ENCODE results near the gene RANBP3.
"Not testable (repeated sequence)": the region's sequence is repeated elsewhere in the genome, so short reads cannot be mapped to it uniquely, and the experiment has no call there.

RANBP3 gene

GRCh38 chr19:5985837-5986236 is 7.9 kb upstream of the RANBP3 start:
- not testable (repeated sequence) for DNase-seq (ENCODE audit: low read depth)

DNA sequence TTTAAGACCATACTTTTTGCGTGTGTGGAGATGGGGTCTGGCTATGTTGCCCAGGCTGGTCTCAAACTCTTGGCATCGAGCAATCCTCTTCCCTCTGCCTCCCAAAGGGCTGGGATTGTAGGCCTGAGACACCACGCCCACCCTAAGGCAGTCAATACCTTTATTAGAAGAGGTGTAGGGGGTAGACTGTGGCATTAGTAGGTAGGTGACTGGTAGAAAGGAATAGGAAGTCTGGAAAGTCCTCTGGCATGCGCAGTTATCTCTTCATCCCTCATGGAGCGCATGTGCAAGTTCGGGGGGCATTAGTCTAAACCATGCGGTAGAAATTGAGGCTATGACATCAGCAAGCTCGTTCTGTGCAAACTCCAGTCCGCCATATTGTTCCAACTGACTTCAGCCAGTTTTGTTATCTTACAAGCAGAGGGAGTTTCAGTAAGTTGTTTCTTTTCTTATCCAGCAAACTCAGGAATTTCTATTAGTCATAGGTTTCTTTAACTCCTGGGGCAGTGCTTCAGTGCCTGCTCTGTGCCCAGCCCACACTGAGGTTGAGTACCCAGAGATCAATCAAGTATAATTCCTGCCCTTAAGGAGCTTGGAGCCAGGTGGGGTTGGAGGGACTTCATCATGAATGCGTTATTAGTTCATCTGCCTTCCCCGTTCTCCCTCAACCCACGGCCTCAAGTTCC is 7.3 kb upstream of the RANBP3 start:
- DNase-seq (ENCODE audit: low read depth), result no peak

GRCh38 chr19:5984600-5984999 is 6.7 kb upstream of the RANBP3 start:
- no peak for DNase-seq (ENCODE audit: low read depth)

DNA sequence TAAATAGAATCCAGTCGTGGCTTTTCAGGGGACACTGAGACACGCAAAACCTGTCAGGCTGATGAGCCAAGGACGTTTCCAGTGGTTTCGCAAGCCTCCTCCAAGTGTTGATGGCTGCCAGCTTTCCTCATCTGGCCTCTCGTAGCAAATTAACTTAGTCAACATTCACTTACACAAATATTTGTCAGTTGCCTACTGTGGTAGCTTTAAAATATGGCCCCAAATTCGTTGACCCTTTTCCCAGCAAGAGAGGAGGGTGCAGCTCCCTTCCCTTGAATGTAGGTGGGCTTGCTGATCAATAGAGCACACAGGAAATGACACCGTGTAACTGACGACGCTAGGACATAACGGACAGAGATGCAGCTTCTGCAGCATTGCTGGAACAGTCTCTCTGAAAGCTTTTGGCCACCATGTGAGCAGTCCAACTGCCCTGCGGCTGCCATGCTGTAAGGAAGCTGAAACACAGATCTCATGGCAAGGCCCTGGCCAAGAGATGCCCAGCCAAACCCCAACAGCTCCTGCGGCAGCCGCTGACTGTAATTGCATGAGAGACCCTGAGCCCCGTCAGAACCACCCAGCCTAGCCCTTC is 5.5 kb upstream of the RANBP3 start:
- DNase-seq (ENCODE audit: low read depth), result no peak

DNA sequence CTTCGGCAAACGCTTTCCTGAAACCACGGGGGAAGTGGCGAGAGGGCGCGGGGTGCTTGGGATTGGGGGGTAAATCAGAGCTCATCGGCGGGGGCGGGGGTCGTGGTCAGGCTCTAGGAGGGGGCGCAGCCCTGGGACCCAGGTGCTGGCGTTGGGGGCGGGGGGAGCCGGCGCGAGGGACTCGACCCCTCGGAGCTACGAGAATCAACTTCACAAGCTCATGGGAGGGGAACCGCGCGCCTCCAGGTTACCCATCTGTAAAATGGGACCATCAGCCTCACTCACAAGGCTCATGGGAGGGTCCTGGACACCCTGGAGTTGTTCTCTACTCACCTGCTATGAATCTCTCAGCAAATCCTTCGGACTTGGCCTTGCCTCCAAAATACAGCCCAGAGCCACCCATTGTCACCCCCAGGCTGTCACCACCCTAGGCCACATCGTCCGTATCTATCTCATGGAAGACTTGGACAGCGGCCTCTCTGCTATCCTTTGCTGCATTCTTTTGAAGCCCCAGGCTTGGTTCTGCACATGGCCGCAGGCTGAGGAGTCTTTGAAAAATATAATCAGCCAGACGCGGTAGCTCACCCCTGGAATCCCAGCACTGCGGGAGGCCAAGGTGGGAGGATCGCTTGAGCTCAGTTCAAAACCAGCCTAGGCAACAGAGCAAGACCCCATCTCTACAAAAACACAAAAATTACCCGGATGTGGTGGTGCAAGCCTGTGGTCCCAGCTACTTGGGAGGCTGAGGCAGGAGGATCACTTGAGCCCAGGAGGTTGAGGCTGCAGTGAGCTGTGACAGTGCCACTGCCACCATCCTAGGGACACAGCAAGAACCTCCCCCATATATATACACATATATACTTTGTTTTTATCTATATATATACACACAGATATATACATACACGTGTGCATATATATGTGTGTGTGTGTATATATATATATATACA is 939 bp upstream of the RANBP3 start:
- DNase-seq (ENCODE audit: low read depth), result no peak

- no peak for DNase-seq (ENCODE audit: low read depth)
Observed at GRCh38 chr19:5977222-5977784, 637 bp downstream of the RANBP3 start.

GRCh38 chr19:5976768-5977167 is 1.2 kb downstream of the RANBP3 start:
- no peak for DNase-seq (ENCODE audit: low read depth)

- DNase-seq (ENCODE audit: low read depth), result no peak
Observed at GRCh38 chr19:5975388-5975728, 2.6 kb downstream of the RANBP3 start.

DNA sequence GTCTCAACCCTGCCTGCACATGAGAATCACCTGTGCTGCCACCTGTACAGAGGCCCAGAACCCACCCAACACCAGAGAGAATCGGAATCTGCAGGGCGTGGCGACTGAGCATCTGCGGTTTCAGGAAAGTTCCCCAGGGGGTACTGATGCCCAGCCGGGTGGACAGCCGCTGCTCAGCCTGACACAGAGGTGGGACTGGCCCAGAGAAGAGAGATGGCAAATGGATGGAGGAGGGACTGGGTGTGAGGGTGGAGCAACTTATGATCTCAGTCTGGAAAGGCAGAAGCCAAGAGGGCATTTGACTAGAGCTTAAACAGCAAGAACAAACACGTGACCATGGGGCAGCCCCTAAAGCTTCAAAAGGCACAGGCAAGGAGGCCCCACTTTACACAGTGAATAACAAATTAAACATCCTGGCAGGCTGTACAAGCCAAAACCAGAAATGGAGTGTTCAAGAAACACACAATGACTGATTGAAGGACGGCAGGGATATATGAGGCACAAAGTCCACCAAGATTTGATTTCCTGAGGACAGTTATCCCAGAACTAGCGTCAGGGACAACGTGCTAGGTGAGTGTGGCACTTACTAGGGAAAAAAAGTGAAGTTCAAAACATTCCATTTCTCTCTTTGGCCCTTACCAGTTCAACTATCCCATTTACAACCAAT is 3.1 kb downstream of the RANBP3 start:
- no peak for DNase-seq (ENCODE audit: low read depth)

- DNase-seq (ENCODE audit: low read depth), result no peak
Observed at GRCh38 chr19:5973867-5974635, 3.9 kb downstream of the RANBP3 start.

- no peak for DNase-seq (ENCODE audit: low read depth)
Observed at GRCh38 chr19:5973376-5973775, 4.6 kb downstream of the RANBP3 start.

- DNase-seq (ENCODE audit: low read depth), result no peak
Observed at GRCh38 chr19:5972355-5972731, 5.6 kb downstream of the RANBP3 start.

- DNase-seq (ENCODE audit: low read depth), result no peak
Observed at GRCh38 chr19:5971714-5972354, 6.1 kb downstream of the RANBP3 start.

DNA sequence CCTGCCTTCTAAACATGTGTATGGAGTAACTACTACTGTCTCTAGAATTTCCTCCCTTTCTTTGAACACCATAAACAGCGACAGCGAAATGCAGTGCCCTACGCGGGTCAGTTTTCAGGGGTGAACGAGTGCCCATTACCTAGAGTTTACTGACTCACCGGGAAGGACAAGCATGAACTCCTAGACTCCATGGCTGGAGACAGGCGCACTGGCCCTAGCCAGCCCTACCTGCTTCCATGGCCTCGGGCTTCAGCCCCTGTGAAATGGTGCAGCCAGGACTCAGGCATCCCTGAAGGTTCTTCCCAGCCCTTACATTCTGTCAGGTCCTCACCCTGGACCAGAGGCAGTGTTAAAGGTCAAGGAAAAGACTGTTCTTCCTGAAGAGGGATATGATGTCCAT is 8.5 kb downstream of the RANBP3 start:
- DNase-seq (ENCODE audit: low read depth), result no peak

DNA sequence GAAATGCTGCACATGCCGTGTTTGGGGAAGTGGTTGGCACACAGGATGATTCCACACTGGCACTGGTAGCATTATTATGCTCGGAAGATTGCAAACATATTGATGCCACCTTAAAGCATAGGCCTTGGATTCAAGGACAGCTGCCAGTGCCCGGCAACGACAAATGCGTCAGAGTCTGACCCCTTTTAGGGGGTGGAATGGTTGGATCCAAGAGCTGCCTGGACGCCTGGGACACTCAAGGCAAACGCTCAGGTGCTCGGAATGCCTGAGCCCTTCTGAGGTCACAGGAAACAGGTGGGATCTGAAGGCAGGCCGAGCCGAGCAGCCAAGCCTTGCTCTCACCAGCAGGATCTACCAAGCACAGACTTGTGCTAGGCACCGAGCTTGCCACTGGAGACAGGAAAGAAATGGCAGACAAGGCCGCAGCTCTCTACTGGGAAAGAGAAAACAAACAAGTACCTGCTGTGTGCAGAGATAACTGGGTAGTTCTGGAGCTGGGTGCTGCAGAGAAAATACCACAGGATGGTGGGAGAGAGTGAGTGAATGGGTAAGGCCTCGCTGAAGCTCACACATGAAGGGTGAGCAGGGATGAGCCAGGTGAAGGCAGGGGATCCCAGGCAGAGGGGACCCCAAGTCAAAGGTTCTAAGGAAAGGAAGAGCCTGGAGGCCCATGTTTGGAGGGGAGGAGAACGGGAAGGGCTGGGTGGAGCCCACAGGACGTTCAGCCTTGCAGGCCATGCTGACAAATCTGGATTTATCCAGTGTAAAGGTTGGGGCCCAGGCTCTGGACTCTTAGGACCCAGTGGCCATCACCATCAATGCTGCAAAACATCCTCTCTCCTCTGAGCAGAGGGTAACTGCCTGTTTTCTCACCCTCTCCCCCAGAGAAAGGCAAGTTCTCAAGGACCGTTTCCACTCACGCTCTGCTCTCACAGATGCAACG is 9.2 kb downstream of the RANBP3 start:
- no peak for DNase-seq (ENCODE audit: low read depth)

DNA sequence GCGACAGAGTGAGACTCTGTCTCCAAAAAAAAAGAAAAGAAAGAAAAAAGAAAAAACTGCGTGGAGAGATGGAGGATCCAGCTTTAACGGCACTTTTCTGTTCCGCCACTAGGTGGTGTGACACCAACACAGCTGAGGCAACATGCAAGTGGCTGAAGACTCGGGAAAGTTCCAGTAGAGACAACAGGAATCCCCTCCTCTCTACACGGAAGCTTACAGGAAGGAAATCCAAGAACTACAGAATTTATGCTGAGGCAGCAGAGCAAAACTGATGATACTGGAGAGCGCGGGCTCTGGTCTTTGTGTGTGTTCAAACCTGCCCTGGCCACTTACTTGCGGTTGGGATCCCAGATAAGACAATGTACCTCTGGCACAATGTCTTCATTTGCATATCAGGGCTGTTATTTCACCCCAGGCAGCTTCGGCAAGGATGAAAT is 9.9 kb downstream of the RANBP3 start:
- DNase-seq (ENCODE audit: low read depth), result no peak

GRCh38 chr19:5967571-5967970 is 10.4 kb downstream of the RANBP3 start:
- DNase-seq (ENCODE audit: low read depth), result no peak

DNA sequence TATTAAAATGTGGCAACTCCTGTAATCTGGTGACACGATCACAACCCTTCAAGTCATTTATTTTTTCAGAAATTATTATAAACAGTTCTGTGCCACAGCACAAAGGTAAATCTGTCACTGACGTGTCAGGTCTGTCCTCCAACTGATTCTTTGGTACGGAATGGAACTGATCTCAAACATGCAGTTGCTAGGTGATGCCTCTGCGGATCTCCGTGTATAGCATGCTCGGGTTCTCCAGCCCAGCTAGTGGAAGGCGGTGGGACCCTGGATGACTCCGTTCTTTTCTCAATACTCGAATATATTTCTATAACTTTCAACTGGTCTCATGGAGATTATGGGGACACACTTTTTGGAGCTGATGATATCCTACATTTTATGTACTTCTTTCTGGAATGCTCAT is 11.0 kb downstream of the RANBP3 start:
- DNase-seq (ENCODE audit: low read depth), result no peak

- no peak for DNase-seq (ENCODE audit: low read depth)
Observed at GRCh38 chr19:5966215-5966614, 11.7 kb downstream of the RANBP3 start.
